NCI-H526 (cell line): Measurements from ENCODE around the gene NAPSA.

Experiments used
- DNase-seq, 2 experiments: peaks; one replicate each; lab custom pipeline; 2025; lab: John Stamatoyannopoulos, UW

The NAPSA gene

GRCh38 chr19:50315773-50316448 lies 49.5 kb downstream of the NAPSA start:
- peak; percentile 57 to 80 for DNase-seq

DNA sequence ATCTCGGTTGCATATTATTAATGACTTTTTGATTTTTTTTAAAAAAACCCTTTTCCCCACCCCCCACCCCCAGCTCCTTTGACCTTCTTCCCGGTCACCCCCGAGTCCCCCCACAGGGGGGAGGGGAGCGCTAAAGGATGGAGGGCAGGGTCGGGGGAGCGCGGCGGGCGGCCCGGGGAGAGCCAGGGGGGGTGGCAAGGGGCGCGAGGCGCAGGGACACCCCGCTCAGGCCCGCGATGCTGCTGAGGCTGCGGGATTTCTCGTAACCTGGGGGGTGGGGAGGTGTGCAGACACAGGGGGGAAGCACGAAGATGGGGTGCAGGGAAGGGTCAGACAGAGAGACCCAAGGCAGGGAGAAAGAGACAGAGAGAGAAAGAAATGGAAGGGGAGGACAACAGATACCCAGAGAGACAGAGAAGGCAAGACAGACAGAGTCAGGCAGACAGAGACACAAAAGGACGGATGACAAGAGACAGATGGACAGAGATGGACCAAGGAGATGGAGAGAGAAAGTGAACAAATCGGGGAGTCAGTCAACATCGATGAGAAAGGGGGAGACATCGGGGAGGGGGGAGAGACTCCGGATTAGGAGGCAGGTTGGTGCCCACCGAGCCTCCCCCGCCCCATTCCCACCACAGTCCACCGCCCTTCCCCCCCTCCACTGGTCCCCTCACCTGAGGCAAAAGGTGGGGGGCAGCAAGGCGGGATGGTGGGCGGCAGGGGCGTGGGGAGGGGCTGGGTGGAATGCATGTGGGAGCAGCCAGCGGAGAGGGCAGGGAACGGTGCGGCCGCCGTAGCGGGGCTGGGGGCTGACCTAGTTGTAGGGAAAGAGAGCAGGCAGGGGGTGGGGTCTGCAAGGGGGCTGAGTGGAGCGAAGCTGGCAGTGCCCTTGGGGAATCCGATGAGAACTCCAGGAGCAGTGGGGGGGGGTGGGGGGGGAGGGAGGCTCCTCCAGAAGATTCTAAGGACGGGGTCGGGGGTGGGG lies 50.4 kb downstream of the NAPSA start:
- DNase-seq, result peak in 1 of 2 experiments; percentile 62

GRCh38 chr19:50313812-50314536 lies 51.5 kb downstream of the NAPSA start:
- DNase-seq, result peak; percentile 30 to 76

DNA sequence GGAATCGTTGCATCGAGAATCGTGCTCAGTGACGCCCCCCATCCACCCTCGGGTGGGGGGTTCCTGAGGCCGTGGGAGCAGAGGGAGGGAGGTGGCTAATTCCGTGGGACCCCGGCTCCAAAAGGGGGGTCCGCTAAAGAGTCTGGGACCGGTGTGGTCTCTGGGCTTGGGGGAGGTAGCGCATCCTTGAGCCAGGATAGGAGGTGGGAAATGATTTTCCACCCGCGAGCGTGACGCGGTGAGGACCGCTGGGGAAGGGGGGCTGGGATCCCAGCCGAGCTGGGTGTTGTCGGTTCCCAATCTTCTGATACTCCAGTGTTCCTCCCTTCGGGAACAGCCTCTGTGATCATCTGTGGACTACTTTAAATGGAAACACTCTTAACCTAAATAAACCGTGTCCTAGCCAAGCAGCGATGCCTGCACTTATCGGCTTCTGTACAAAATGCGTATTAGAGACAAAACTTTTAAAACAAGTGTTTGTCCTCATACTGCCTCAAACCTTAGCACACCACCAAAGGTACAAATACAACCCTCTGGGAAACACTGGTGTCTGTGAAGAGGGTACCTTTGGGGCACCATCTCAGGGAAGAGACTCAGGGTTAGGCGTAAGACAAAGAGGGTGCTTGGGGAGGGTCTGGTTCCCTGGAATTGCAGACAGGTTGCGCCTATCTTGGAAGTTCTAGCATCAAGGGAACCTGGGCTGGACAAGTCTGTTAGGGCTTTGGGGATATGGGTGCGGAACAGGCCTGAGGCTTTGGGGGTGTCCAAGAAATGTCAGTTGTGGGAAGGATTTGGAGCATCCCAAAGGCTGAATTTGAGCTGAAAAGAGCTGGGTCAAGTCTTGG lies 52.2 kb downstream of the NAPSA start:
- DNase-seq, result no peak

DNA sequence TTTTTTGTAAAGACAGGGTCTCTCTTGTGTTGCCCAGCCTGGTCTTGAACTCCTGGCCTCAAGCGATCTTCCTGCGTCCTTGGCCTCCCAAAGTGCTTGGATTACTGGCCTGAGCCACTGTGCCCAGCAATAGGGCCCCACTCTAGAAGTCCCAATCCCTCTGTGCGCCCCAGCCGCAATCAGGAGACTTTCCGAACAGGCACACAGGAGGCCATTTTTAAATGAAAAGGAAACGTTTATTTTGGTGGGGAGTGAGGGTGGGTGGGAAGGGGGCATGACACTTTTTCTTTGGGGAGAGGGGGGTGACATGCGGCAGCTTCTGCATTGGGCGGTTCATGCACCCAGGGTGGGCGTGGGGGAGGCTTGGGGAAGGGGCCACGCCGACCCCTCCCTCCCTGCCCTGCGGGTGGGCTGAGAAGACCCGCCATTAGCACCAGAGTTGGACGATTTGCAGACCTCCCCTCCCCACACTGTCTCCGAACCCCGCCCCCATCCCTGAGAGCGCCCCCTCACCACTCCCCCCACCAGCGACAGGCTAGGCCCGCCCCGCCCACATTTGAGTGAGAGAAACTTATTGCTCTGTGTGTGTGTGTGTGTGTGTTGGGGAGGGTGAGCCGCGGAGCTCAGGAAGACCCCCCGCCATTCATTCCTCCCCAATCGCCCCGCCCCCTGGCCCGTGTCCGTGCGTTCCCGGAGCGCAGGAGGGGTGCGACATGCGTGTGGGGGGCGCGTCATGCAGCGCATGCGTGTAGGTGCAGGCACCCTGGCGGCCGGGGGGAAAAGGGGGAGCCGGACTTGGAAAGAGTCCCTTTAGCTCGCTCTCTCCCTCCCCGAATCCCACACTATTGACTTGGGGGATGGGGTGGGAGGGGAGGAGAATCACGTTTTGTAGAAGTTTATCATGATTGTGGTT lies 53.5 kb downstream of the NAPSA start:
- DNase-seq, result peak; percentile 35 to 83

GRCh38 chr19:50310759-50311465 lies 54.5 kb downstream of the NAPSA start:
- no peak for DNase-seq

GRCh38 chr19:50309396-50310125 lies 55.9 kb downstream of the NAPSA start:
- DNase-seq, result no peak

GRCh38 chr19:50308991-50309390 lies 56.4 kb downstream of the NAPSA start:
- no peak for DNase-seq
